ACC112 (cell line): ENCODE results near the gene ASPHD1.
A peak's percentile ranks its signal among the peaks of the same experiment; 100 is the strongest.

Experiments used
- H2AFZ ChIP-seq: fragments of 200-600 bp; sonication (generic); one replicate; pipeline ENCODE4 v1.6.0; 2017; ENCODE audit warnings: antibody characterized with exemption, low read length; ENCODE audit not compliant: unreplicated experiment
- H3K27ac ChIP-seq: fragments of 200-600 bp; sonication (generic); 2 replicates; pipeline ENCODE4 v1.5.1; 2014; ENCODE audit warnings: low read depth, mild to moderate bottlenecking, antibody characterized with exemption, low read length, moderate library complexity
- H3K27me3 ChIP-seq: fragments of 200-600 bp; sonication (generic); 2 replicates; pipeline ENCODE4 v1.6.1; 2014; ENCODE audit warnings: mild to moderate bottlenecking, antibody characterized with exemption, low read length, moderate library complexity, mixed read lengths; ENCODE audit not compliant: insufficient read depth
- H3K36me3 ChIP-seq: fragments of 200-600 bp; sonication (generic); 2 replicates; pipeline ENCODE4 v1.6.1; 2016; ENCODE audit warnings: mild to moderate bottlenecking, antibody characterized with exemption, low read length, moderate library complexity, mixed read lengths; ENCODE audit not compliant: insufficient read depth
- H3K4me1 ChIP-seq: fragments of 200-600 bp; sonication (generic); one replicate; pipeline ENCODE4 v1.6.1; 2016; ENCODE audit warnings: low read length, mixed read lengths; ENCODE audit not compliant: insufficient read depth, unreplicated experiment, control insufficient read depth
- H3K4me3 ChIP-seq: fragments of 200-600 bp; sonication (generic); 2 replicates; pipeline ENCODE4 v1.5.1; 2014; ENCODE audit warnings: mild to moderate bottlenecking, low read depth, low read length
- H3K79me2 ChIP-seq: fragments of 200-600 bp; sonication (generic); one replicate; pipeline ENCODE4 v1.6.0; 2016; ENCODE audit warnings: low read length; ENCODE audit not compliant: control insufficient read depth, unreplicated experiment, insufficient read depth

Gene ASPHD1

DNA sequence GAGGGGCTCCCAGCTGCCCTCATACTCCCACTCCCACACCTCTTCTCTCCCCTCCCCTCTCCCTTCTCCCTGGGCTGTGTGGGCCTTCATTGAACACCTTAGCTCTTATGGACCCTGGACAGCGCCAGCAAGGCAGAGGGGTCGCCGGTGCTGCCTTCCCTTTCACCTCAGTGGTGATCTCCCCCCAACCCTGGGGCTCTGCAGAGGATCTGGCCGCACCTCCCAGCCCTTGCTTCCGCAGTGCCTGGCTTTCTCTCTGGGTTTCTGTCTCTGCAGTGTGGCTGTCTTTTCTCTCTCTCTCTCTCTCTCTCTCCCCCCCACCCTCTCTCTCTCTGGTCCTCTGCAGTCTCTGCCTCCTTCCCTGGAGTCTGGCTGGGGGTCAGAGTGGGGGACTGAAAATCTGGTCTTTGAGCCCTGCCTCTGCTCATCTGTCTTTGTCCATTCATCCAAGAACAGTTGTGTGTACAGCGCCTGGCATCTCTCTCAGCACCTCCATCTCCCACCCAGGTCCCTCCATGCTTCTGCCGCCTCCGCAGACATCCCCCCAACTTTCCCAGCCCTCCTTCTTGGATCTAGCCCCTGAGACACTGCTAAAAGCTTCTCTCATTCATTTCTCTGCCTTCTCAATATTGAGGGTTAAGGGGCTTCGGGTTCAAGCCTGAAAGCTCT, 2.0 kb upstream of the ASPHD1 start:
- Histone ChIP-seq H3K4me3 (peak overlapping the region; percentile 85), H3K79me2 (peaks cover 16% of the 10 kb centered on the region), H3K4me1 (peaks cover 21% of the 10 kb centered on the region), H3K27ac (no peak overlapping the region), H3K36me3 (no peaks in the 10 kb centered on the region), H2AFZ (peak overlapping the region; percentile 45), H3K27me3 (no peaks in the 10 kb centered on the region; the same call in 1 of the 2 replicates)

GRCh38 chr16:29898804-29899515, 1.3 kb upstream of the ASPHD1 start:
- H3K27me3 ChIP-seq, result no peaks in the 10 kb centered on the region; the same call in 1 of the 2 replicates
- peaks cover 19% of the 10 kb centered on the region for H3K79me2 ChIP-seq
- no peaks in the 10 kb centered on the region for H3K36me3 ChIP-seq
- peaks cover 21% of the 10 kb centered on the region for H3K4me1 ChIP-seq
- H3K4me3 ChIP-seq, result peak overlapping the region; percentile 85
- H3K27ac ChIP-seq, result peak overlapping the region; percentile 70
- peak overlapping the region; percentile 81 for H2AFZ ChIP-seq

GRCh38 chr16:29899516-29900101, 679 bp upstream of the ASPHD1 start, which contains the start of gene SEZ6L2:
Gene SEZ6L2 (minus strand): TSS chr16:29899550. CDS start chr16:29899019, 531 bp downstream.
- Histone ChIP-seq H3K27me3 (no peaks in the 10 kb centered on the region; the same call in 1 of the 2 replicates), H3K4me3 (peak within 1 kb of the TSS; percentile 85), H2AFZ (peak within 1 kb of the TSS; percentile 87), H3K79me2 (peaks cover 19% of the 10 kb centered on the region), H3K36me3 (no peaks in the 10 kb centered on the region; the same call in 1 of the 2 replicates), H3K4me1 (peaks cover 21% of the 10 kb centered on the region), H3K27ac (peak within 1 kb of the TSS; percentile 72)

DNA sequence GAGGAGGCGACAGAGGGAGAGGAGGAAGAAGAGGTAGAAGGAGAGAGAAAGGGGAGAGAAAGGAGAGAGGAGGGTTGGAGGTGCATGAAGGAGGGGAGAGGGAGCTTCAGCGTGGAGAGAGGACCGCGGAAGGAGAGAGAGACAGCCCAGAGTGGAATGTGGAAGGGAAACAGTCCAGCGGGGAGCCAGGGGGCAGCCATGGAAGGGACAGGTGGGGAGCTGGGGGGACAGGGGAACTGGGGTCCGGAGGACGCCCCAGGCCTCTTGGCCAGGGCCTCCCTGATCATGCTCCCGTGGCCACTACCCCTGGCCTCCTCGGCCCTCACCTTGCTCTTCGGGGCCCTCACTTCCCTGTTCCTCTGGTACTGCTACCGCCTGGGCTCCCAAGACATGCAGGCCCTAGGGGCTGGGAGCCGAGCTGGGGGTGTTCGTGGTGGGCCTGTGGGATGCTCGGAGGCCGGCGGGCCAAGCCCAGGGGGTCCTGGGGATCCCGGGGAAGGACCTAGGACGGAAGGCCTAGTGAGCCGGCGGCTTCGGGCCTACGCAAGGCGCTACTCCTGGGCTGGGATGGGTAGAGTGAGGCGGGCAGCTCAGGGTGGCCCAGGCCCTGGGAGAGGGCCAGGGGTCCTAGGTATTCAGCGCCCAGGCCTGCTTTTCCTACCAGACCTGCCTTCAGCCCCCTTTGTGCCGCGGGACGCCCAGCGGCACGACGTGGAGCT, 759 bp downstream of the ASPHD1 start:
- Histone ChIP-seq H3K27me3 (no peaks in the 10 kb centered on the region; the same call in 1 of the 2 replicates), H3K36me3 (no peaks in the 10 kb centered on the region; the same call in 1 of the 2 replicates), H2AFZ (no peak overlapping the region), H3K4me3 (peak overlapping the region; percentile 85), H3K79me2 (peaks cover 19% of the 10 kb centered on the region), H3K27ac (peak overlapping the region; percentile 72), H3K4me1 (peaks cover 21% of the 10 kb centered on the region)

DNA sequence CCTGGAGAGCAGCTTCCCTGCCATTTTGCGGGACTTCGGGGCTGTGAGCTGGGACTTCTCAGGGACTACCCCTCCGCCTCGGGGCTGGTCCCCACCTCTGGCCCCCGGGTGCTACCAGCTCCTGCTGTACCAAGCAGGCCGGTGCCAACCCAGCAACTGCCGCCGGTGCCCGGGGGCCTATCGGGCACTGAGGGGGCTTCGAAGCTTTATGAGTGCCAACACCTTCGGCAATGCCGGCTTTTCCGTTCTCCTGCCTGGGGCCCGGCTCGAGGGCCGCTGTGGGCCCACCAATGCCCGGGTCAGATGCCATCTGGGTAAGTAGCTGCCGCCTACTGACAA, 1.3 kb downstream of the ASPHD1 start:
- H3K27ac ChIP-seq, result no peak overlapping the region
- H3K4me1 ChIP-seq, result peaks cover 21% of the 10 kb centered on the region
- H3K36me3 ChIP-seq, result no peaks in the 10 kb centered on the region; the same call in 1 of the 2 replicates
- no peak overlapping the region for H2AFZ ChIP-seq
- peak overlapping the region; percentile 85 for H3K4me3 ChIP-seq
- peaks cover 19% of the 10 kb centered on the region for H3K79me2 ChIP-seq
- H3K27me3 ChIP-seq, result no peaks in the 10 kb centered on the region; the same call in 1 of the 2 replicates

DNA sequence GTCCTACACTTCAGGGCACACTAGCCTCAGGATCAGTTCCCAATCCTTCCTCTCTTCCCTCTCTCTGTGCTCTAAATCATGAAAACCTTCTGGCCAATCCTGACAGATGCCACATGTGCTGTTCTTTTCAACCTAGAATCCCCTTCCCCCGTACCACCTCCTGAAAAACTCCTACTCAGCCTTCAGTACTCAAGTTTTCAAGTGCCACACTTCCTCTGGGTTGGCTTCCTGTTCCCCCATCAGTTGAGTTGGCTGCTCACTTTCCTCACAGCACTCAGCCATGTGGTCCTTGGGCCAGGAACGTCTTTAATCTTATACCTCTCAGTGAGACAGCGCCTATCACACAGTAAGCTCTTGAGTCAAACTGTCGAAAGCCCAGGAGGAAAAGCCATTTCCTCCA, 3.3 kb downstream of the ASPHD1 start:
- H3K27ac ChIP-seq, result no peak overlapping the region
- H3K4me3 ChIP-seq, result no peak overlapping the region
- H3K27me3 ChIP-seq, result no peaks in the 10 kb centered on the region
- H3K36me3 ChIP-seq, result no peaks in the 10 kb centered on the region; the same call in 1 of the 2 replicates
- H3K79me2 ChIP-seq, result peaks cover 19% of the 10 kb centered on the region
- no peak overlapping the region for H2AFZ ChIP-seq
- H3K4me1 ChIP-seq, result peaks cover 13% of the 10 kb centered on the region

DNA sequence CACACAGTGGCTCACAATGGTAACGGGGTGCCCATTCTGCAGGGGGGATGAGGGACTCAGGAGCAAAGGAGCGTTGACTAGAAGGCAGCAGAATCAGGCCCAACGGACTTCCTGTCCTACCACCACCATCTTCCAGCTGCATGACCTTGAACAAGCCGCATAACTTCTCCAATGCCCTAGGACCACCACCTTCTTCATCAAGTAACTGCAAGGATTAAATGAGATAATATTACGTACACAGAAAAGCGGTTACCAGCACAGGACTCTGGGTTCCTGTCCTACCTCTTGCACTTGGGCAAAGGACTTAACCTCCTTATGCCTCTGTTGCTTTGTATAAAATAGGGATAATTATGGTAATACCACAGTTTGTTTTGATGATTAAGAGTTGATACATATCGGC, 4.7 kb downstream of the ASPHD1 start:
- Histone ChIP-seq H3K27ac (no peak overlapping the region), H3K27me3 (no peaks in the 10 kb centered on the region), H3K4me3 (no peak overlapping the region)

GRCh38 chr16:29905668-29906067, 5.4 kb downstream of the ASPHD1 start:
- no peaks in the 10 kb centered on the region for H3K27me3 ChIP-seq
- no peak overlapping the region for H2AFZ ChIP-seq
- no peak overlapping the region for H3K27ac ChIP-seq
- no peaks in the 10 kb centered on the region; the same call in 1 of the 2 replicates for H3K36me3 ChIP-seq
- peaks cover 19% of the 10 kb centered on the region for H3K79me2 ChIP-seq
- H3K4me3 ChIP-seq, result no peak overlapping the region
- H3K4me1 ChIP-seq, result peaks cover 18% of the 10 kb centered on the region

More for the DNA sequence above, 4.7 kb downstream of the ASPHD1 start:
- H2AFZ ChIP-seq, result no peak overlapping the region
- H3K36me3 ChIP-seq, result no peaks in the 10 kb centered on the region; the same call in 1 of the 2 replicates
- H3K4me1 ChIP-seq, result peaks cover 18% of the 10 kb centered on the region
- peaks cover 19% of the 10 kb centered on the region for H3K79me2 ChIP-seq

GRCh38 chr16:29906520-29907244, 6.4 kb downstream of the ASPHD1 start:
- H3K79me2 ChIP-seq, result peaks cover 12% of the 10 kb centered on the region
- H3K4me3 ChIP-seq, result no peak overlapping the region
- H2AFZ ChIP-seq, result no peak overlapping the region
- H3K36me3 ChIP-seq, result no peaks in the 10 kb centered on the region; the same call in 1 of the 2 replicates
- H3K4me1 ChIP-seq, result peaks cover 14% of the 10 kb centered on the region
- H3K27ac ChIP-seq, result no peak overlapping the region
- no peaks in the 10 kb centered on the region for H3K27me3 ChIP-seq

DNA sequence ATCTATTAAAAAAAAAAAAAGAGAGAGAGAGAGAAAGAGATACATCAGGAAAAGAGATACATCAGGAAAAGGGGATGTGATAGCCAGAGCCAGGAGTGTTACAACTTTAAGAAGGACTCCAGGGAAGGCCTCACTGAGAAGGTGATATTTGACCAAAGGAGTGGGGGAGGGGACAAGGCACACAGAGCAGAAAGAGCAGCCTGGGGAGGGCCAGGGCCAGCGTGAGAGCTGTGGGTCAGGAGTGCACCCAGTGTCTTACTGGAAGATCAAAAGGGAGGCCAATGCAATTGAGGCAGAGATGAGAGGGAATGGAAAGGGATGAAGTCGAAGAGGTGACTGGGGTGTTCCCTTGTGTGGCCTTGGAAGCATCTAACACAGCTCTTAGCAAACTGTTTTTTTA, 7.7 kb downstream of the ASPHD1 start:
- Histone ChIP-seq H3K27ac (no peak overlapping the region), H3K79me2 (peaks cover 3% of the 10 kb centered on the region), H3K36me3 (no peaks in the 10 kb centered on the region; the same call in 1 of the 2 replicates), H2AFZ (no peak overlapping the region), H3K4me3 (no peak overlapping the region), H3K4me1 (peaks cover 7% of the 10 kb centered on the region), H3K27me3 (no peaks in the 10 kb centered on the region)
